Caco-2 (cell line): Measurements from ENCODE around the gene PRDM4. TPM values are rescaled to one million over a fixed set of nuclear protein-coding genes. Genes with fewer than 3 reads are reported as not detected.

ENCODE experiments used
- Bru-seq: library from RNA; stranded (reverse); fragments of 400-500 nt; gene quantifications from one replicate; lab custom pipeline; 2021; lab: Mats Ljungman, UMichigan
- BruChase-seq, 2 experiments: library from RNA; stranded (reverse); fragments of 400-500 nt; gene quantifications; one replicate each; lab custom pipeline; 2021; lab: Mats Ljungman, UMichigan
- BruUV-seq: library from RNA; stranded (reverse); fragments of 400-500 nt; replicated peaks from 2 replicates; lab custom pipeline; 2021; lab: Mats Ljungman, UMichigan
- CTCF ChIA-PET: fragments of 300-600 bp; sonication (Branson Sonifier 250); formaldehyde crosslinking; loops from one replicate; lab custom pipeline; 2022; ENCODE audit warnings: antibody characterized with exemption; lab: Charles Lee
- POLR2A ChIA-PET: fragments of 300-600 bp; sonication (Branson Sonifier 250); formaldehyde crosslinking; loops from one replicate; lab custom pipeline; 2022; ENCODE audit warnings: antibody characterized with exemption; lab: Charles Lee
- DNase-seq, 2 experiments: peaks; one replicate each; pipeline versions ENCODE4 v3.0.0 to v3.0.0-alpha.2; 2020 to 2022
- H3K27me3 ChIP-seq: replicated peaks from 2 replicates; pipeline ENCODE4 v1.6.0; 2011; ENCODE audit warnings: low read length; ENCODE audit not compliant: control insufficient read depth, insufficient read depth
- H3K36me3 ChIP-seq: 2 replicates; pipeline ENCODE4 v1.5.1; 2011; ENCODE audit warnings: low read length; ENCODE audit not compliant: control insufficient read depth, insufficient read depth
- H3K4me1 ChIP-seq: fragments of 250-450 bp; sonication (Bioruptor Pico); 2 replicates; pipeline ENCODE4 v1.5.1; 2020; ENCODE audit warnings: mild to moderate bottlenecking
- H3K4me3 ChIP-seq: 2 replicates; pipeline ENCODE4 v1.5.1; 2011; ENCODE audit warnings: low read depth, mild to moderate bottlenecking, control low read depth, low read length
- H3K9me3 ChIP-seq: fragments of 250-450 bp; sonication (Bioruptor Pico); 2 replicates; pipeline ENCODE4 v1.5.1; 2020; ENCODE audit warnings: mild to moderate bottlenecking, moderate library complexity
- H3K27ac Mint-ChIP-seq: one replicate; pipeline ENCODE4 v1.8.0; 2022; ENCODE audit warnings: mixed read lengths; ENCODE audit not compliant: unreplicated experiment
- H3K27me3 Mint-ChIP-seq: one replicate; pipeline ENCODE4 v1.8.0; 2022; ENCODE audit warnings: mixed read lengths; ENCODE audit not compliant: insufficient read depth, unreplicated experiment
- H3K36me3 Mint-ChIP-seq: one replicate; pipeline ENCODE4 v1.8.0; 2022; ENCODE audit warnings: mild to moderate bottlenecking, mixed read lengths; ENCODE audit not compliant: insufficient read depth, unreplicated experiment
- H3K4me1 Mint-ChIP-seq: one replicate; pipeline ENCODE4 v1.8.0; 2022; ENCODE audit warnings: low read depth, mixed read lengths; ENCODE audit not compliant: unreplicated experiment
- H3K4me3 Mint-ChIP-seq: one replicate; pipeline ENCODE4 v1.8.0; 2022; ENCODE audit warnings: mild to moderate bottlenecking, moderate library complexity, mixed read lengths; ENCODE audit not compliant: unreplicated experiment
- H3K9me3 Mint-ChIP-seq: one replicate; pipeline ENCODE4 v1.8.0; 2022; ENCODE audit warnings: mixed read lengths; ENCODE audit not compliant: unreplicated experiment
- CTCF ChIP-seq, 2 experiments: fragments of 200-600 bp in 1 of 2; IDR thresholded peaks; 1 replicate in 1 of 2; 2 replicates in 1 of 2; pipeline versions ENCODE4 v1.5.1 to v1.8.0; 2011 to 2022; ENCODE audit warnings: antibody characterized with exemption in 1 of 2, control low read depth in 1 of 2, inconsistent platforms in 1 of 2, low read depth in 1 of 2, low read length in 1 of 2, mild to moderate bottlenecking in 1 of 2, moderate library complexity in 1 of 2; ENCODE audit not compliant: insufficient read depth in 1 of 2, severe bottlenecking in 1 of 2, unreplicated experiment in 1 of 2
- intact Hi-C: fragments of 100-400 bp; cut with micrococcal nuclease; formaldehyde crosslinking; loops from one replicate; pipeline ENCODE4 v1.10.0; 2022; ENCODE audit not compliant: unreplicated experiment
- long read RNA-seq: library from polyadenylated mRNA; stranded (forward); transcript quantifications from one replicate; pipeline ENCODE4 v2.0.0, GENCODE V29; 2022
- total RNA-seq: library from RNA; stranded (reverse); gene quantifications from 2 replicates; pipeline ENCODE4 v1.2.3, GENCODE V29; 2022

PRDM4 gene
- total RNA-seq (19.1 and 19.4 TPM in 2 replicates), Bru-seq, nascent RNA (percentile 84 among the genes with signal in this experiment), BruChase-seq, experiment 1, labeled RNA remaining after a 2-hour chase (percentile 80 among the genes with signal in this experiment), BruChase-seq, experiment 2, labeled RNA remaining after a 6-hour chase (percentile 66 among the genes with signal in this experiment)
- long read RNA-seq, full-length matches to known transcripts = 6 of 18 reads
- long read RNA-seq, partial matches to known transcripts = 4 of 18 reads
- long read RNA-seq, other reads (novel, unspliced or antisense) = 8 of 18 reads

GRCh38 chr12:107760809-107761501 lies at the start of gene PRDM4:
PRDM4 (minus strand) TSS chr12:107761137; CDS start chr12:107760515, 622 bp downstream.
- BruUV-seq = no TSS peak
- Mint-ChIP-seq H3K4me1 (peaks cover 6% of the 10 kb centered on the region), H3K27me3 (no peaks in the 10 kb centered on the region), H3K9me3 (no peaks in the 10 kb centered on the region), H3K36me3 (peaks cover 17% of the 10 kb centered on the region), H3K27ac (peak within 1 kb of the TSS; percentile 84), H3K4me3 (peak within 1 kb of the TSS; percentile 83)
- Histone ChIP-seq H3K27me3 (no peaks in the 10 kb centered on the region), H3K9me3 (no peaks in the 10 kb centered on the region), H3K4me1 (no peaks in the 10 kb centered on the region), H3K36me3 (peaks cover 1% of the 10 kb centered on the region; the same call in 1 of the 2 replicates), H3K4me3 (peak within 1 kb of the TSS; percentile 85)
- ChIA-PET CTCF (no interaction called here), POLR2A (no interaction called here)
- peak in 1 of 2 experiments; percentile 12 for TF ChIP-seq CTCF (IDR thresholded peaks at IDR 0.05; ENCODE audit: insufficient read depth in 1 of 2, low read depth in 1 of 2, low read length in 1 of 2, severe bottlenecking in 1 of 2, unreplicated experiment in 1 of 2)
- intact Hi-C loops = loop anchor here (1.0 kb wide), 1 partner anchor 124 kb away; no protein-coding TSS in a partner anchor
- peak; percentile 91 to 96 for DNase-seq

GRCh38 chr12:107807471-107808150 lies 46.7 kb upstream of the PRDM4 start:
- no peak for TF ChIP-seq CTCF (IDR thresholded peaks at IDR 0.05; ENCODE audit: insufficient read depth in 1 of 2, low read depth in 1 of 2, low read length in 1 of 2, severe bottlenecking in 1 of 2, unreplicated experiment in 1 of 2)
- Histone ChIP-seq H3K36me3 (no peaks in the 10 kb centered on the region), H3K27me3 (no peaks in the 10 kb centered on the region), H3K4me1 (no peaks in the 10 kb centered on the region), H3K4me3 (no peak overlapping the region), H3K9me3 (no peaks in the 10 kb centered on the region)
- no peak for DNase-seq
- Mint-ChIP-seq H3K27ac (no peak overlapping the region), H3K4me3 (no peak overlapping the region), H3K27me3 (no peaks in the 10 kb centered on the region), H3K36me3 (no peaks in the 10 kb centered on the region), H3K4me1 (no peaks in the 10 kb centered on the region), H3K9me3 (no peaks in the 10 kb centered on the region)
- intact Hi-C loops = no loop called here
- ChIA-PET POLR2A (no interaction called here), CTCF (no interaction called here)
- BruUV-seq = no TSS peak

GRCh38 chr12:107805488-107806180 lies 44.7 kb upstream of the PRDM4 start:
- POLR2A ChIA-PET = no interaction called here
- Mint-ChIP-seq H3K4me3 (no peak overlapping the region), H3K9me3 (no peaks in the 10 kb centered on the region), H3K27me3 (no peaks in the 10 kb centered on the region), H3K36me3 (no peaks in the 10 kb centered on the region), H3K27ac (no peak overlapping the region), H3K4me1 (no peaks in the 10 kb centered on the region)
- Histone ChIP-seq H3K27me3 (no peaks in the 10 kb centered on the region), H3K9me3 (no peaks in the 10 kb centered on the region), H3K4me3 (no peak overlapping the region), H3K4me1 (no peaks in the 10 kb centered on the region), H3K36me3 (no peaks in the 10 kb centered on the region)
- CTCF ChIA-PET = no interaction called here
- TF ChIP-seq CTCF (IDR thresholded peaks at IDR 0.05; ENCODE audit: insufficient read depth in 1 of 2, low read depth in 1 of 2, low read length in 1 of 2, severe bottlenecking in 1 of 2, unreplicated experiment in 1 of 2) = no peak
- intact Hi-C loops = loop anchor here (1.0 kb wide), 1 partner anchor 39 kb away; no protein-coding TSS in a partner anchor
- DNase-seq = no peak
- BruUV-seq = no TSS peak
